ENCODE measurements around the gene RFT1.

GRCh38 chr3:53137221-53137620 is 7.0 kb upstream of the RFT1 start:
- no peak for TF ChIP-seq CTCF (IDR thresholded peaks at IDR 0.05)
- no peak for TF ChIP-seq POLR2A (IDR thresholded peaks at IDR 0.05)
